Stromal cell of bone marrow (primary cell): ENCODE data around the gene URB1.
A peak's percentile ranks its signal among the peaks of the same experiment; 100 is the strongest.
"Not testable (repeated sequence)": the region's sequence is repeated elsewhere in the genome, so short reads cannot be mapped to it uniquely, and the experiment has no call there.

Source experiments
- DNase-seq: peaks from one replicate; pipeline ENCODE4 v3.0.0-alpha.2; 2012; ENCODE audit warnings: low read depth

Gene URB1

DNA sequence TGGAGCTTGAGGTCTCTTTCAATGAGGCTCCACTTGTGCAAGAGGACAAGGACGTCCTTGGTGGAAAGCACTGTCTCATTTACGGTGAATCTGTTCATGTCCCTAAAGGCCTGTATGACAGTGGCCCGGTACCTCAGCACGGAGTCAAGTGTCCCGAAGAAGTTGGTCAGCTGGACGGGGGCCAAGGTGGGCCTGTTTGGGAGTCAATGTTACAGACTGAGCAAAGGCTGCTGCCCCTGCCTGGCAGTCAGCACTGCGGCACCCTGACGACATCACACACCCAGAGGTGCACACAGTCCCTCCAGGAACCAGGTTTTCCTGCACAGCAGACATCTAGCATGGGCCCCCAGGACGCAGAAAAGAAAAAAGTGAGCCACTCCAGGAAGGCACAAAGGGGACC, 75.1 kb downstream of the URB1 start:
- no peak for DNase-seq

DNA sequence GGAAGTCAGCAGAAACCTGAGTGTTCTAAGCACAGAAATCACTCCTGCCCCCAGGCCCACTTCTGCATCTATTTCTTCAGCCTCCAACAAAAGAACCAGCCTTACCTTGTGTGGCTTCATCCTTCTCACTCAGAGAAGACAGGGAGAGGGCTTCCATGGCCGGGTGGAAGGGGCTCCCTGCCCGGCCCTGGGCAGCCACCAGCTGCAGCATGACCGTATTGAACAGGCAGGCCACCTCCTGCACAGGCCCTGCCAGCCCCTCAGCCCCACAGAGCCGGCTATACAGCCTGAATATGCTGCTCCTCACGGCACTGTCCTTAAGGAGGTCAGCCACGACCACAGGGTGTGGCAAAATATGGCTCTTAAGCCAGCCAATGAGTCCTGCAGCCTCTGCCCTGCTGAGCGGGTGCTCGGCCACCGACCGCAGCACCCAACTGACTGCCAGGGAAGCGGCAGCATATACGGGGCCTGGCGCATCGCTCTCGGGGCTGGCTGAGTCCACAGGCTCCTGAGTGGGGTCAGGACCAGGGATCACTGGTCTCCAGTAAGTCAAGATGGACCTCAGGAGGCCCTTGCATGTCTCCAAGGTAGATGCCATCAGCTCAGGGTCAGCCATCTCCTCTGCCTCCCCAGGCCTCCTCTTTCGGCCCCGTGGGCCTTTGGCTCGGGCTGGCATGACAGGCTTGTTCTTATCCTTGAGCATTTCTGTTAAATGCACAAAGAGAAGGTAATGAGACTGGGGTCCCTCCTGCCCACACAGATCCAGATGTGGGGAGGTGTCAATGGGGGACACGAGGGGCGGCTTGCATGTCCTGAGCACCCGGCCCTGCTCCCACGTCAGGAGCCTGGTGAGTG, 76.2 kb downstream of the URB1 start:
- no peak for DNase-seq

DNA sequence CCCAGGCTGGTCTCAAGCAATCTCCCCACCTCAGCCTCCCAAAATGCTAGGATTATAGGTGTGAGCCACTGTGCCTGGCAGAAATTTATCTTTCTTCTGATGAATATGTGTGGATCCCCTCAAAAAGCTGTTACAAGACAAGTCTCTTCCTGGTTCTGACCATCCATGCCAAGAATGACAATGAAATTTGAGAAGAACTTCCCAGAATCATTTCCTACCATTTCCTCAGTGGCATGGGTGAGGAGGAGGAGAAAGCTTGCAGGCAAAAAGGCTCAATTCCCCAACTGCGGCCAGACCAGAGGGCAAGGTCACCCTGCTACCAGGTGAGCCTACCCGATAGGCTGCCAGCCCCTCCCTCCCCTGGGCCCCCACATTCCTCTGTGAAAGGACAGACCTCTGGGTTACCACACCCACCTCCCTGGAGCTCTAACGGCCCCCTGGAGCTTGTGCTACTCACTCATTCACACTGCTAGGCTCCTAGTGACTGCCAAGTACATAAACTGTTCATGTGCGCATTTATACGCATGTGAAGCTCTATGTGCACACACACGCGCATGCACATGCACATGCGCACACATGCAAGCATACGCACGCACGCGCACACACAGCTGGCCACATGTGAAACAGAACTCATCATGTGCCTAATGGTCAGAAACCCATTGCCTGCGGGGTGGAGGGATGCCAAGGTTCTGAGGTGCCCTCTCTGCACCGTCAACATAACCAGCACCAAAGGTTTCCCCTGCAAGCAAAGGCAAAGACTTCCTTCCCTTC, 77.1 kb downstream of the URB1 start:
- DNase-seq, result no peak

DNA sequence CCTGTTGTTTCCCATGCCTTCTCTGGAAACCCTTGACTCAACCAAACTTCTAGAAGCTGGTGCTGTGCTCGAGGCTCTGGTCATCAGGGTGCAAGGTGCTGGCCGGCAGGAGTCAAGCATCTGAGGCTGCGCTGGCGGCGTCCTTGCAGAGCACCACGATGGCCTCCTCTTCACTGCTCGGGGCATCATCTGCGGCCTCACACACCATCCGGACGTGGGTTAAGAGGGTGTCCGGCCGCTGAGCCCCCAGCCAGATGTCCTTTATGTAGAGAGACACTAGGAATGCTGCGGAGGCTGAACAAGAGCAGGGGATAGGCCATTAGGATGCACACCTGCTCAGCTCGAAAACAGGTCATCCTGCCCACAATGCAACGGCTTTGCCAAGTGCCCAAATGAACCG, 78.0 kb downstream of the URB1 start:
- no peak for DNase-seq

DNA sequence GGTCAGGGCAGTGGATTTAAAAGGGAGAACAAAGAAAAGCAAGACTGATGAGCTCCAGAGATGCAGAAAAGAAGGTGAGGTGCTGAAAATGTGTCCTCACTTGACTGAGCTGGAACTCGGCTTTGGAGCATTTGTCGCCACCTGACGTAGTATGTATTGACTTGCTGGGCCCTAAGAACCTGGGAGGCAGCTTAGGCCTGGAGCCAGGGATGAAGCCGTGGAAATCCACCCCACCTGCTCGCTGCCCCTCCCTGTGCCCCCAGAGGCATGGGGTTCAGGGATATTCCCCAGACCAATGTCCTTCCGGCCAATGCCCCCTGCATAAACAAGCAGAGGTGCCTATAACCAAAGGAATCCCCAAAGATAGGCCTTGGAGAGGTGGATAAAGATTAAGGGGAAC, 79.8 kb downstream of the URB1 start:
- DNase-seq, result no peak

DNA sequence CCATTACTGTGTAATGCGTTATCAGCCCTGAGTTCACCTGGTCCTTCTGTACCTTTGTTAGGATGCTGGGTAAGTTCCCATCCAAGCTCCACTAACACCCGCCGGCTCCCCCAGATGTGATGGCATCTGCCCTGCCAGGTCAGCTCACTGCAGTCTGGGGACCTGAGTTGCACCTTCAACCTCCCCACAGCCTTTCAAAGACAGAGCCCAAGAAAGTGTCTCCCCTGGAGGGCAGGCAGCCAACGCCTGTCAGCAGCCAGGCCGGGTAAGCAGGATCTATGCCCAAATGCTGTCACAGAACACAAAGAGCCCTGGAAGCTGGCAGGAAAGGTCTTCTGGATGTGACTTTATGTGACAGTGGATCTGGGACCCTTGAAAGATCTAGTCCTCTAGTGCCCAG, 80.5 kb downstream of the URB1 start:
- DNase-seq, result no peak

DNA sequence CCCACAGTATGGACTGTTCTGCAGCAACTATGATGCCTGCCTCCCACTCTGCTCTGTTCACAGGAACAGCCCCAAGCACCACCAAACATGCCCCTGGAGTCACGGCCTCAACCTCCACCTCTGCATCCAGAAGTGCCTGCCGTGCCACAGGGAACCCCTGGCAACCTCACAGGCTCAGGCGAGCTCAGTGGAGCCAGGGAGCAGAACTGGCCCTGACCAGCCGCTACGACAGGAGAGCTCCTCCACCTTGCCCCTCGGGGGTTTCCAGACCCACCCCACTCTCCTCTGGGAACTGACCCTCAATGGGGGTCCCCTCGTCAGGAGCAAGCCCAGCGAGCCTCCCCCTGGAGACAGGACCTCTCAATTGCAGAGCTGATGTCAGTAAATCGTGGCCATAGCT, 81.2 kb downstream of the URB1 start:
- no peak for DNase-seq

DNA sequence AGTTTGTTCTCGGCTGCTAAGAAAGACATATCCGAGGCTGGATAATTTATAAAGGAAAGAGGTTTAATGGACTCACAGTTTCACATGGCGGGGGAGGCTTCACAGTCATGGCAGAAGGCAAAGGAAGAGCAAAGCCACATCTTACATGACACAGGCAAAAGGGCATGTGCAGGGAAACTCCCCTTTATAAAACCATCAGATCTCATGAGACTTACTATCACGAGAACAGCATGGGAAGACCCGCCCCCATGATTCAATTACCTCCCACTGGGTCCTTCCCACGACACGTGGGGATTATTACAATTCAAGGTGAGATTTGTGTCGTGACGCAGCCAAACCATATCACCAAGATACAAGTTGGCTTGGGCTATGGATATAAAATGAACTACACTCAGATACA, 81.8 kb downstream of the URB1 start:
- not testable (repeated sequence) for DNase-seq

DNA sequence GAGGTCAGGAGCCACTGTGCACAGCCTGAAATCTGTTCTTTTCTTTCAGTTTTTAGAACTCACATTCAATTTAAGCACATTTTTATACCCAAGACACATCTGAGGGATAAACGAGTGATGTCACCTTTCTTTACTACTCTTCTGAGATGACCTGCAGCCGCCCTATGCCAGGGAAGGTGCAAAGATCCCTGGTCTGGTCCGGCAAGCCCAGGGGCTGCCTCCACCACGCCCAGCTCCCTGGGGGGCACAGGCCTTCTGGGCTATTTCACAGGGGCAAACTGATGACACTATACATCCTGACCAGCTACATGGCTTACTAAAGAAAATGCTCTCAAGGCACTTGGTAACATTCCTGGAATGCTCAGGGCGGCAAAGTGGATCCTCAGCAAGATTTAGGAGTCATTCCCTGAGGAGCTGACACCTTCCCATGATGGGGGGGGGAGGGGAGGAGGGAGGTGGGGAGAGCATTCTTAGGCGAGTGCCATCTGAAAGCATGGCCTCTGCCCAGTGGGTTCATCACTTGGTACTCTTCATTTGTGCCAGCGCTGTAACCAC, 82.8 kb downstream of the URB1 start:
- DNase-seq, result no peak

DNA sequence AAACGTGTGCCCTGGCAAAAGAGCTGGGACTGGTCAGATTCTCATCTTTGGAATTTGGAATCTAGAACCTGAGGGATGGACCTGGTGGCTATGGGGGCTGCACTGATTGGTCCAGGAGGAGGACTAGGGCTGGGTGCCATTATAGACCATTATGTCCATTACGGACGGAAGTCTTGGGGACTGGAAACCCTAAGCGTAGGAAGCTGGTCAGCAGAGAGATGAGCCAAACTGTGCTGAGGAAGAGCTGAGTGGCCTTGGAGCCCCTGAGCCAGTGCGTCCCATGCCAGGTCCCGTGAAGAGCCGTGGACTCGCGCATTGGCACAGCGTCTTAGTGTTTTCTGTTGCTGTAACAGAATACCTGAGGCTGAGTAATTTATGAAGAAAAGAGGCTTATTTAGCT, 84.1 kb downstream of the URB1 start:
- DNase-seq, result no peak

DNA sequence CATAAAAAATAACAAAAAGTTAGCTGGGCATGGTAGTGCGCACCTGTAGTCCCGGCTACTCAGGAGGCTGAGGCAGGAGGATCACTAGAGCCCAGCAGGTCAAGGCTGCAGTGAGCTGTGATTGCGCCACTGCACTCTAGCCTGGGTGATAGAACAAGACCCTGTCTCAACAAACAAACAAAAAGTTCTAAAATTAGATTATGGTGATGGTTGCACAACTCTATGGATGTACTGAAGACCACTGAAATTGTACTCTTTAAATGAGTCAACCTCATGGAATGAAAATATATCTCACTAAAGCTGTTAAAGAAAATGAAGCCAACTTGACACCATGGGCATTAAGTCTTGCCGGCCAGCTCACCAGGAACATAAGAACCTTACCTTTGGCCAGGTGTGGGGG, 85.1 kb downstream of the URB1 start:
- DNase-seq, result no peak

DNA sequence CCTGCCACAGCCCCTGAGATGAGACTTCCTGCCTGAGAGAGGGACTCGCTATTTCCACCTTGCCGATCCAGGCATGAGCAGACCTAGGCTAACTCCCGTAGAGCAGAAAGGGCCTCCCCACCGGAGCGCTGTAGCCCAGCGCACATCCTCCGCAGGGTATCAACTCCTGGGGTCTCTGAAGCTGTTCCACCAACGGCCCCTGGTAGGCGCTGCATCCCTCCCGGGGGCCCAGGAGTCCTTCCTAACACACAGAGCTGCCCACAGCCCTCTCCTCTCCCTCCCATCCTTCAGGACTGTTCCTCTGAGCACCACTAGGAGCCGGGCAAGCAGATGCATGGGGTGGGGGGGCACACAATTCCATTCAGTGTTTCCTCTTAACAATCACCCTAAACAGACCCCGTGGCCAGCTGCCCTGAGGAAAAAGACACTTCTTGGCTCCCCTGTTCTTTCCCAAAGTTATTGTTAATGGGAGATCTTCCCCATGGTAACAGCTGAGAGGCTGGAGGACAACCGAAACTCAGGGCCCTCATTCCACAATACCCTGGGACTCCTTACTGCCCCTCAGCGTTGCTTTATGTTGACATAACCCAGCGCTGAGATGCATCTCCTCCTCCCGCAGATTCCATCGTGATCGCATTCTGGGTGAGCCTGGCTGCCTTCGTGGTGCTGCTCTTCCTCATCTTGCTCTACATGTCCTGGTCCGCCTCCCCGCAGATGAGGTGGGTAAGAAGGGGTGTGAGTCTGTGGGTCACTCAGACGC, 86.6 kb downstream of the URB1 start:
- DNase-seq, result no peak

DNA sequence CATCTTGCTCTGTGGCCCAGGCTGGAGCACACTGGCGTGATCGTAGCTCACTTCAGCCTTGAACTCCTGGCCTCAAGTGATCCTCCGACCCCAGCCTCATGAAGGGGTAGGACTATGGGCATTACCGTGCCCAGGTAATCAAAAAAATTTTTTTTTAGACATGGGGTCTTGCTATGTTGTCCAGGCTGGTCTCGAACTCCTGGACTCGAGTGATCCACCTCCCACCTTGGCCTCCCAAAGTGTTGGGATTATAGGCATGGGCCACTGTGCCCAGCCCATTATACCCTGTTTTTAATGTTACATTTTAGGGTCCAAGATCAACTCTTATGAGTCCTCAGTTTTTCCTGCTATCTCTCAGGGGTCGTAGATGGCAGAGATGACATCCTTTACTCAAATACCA, 87.8 kb downstream of the URB1 start:
- DNase-seq, result no peak

DNA sequence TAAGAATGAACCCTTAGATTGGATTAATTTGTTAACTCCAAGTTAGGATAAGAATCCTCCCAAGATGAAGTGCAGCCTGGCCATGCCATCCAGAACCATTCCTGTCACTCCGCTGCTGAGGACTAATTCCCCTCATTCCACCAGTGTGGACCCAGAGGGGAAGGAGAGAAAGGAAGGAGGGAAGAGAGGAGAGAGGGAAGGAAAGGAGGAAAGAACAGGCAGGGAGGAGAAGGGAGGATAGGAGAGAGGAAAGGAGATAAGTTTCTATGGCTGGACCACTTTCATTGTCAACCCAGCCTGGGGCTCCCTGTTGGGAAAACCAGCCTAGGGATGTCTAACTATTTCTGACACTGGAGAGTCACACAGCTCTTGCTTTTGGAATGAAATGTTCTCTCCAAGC, 89.4 kb downstream of the URB1 start:
- DNase-seq, result no peak

DNA sequence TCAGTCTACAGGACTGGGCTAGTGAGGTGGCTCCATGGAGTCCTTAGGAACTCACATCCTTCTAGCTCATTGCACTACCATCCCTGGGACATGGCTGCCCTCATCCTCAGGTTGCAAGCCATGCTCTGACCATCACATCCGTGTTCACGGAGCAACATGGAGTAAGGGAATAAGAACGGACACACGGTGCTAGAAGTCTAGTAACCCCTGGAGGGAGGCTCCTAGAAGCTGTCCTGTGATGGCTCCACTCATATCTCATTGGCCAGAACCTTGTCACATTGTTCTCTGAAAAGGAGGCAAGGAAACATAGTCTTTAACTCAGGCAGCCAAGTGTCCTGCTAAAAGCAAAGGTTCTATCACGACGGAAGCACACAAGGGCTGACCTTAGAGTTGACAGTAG, 90.3 kb downstream of the URB1 start:
- no peak for DNase-seq

DNA sequence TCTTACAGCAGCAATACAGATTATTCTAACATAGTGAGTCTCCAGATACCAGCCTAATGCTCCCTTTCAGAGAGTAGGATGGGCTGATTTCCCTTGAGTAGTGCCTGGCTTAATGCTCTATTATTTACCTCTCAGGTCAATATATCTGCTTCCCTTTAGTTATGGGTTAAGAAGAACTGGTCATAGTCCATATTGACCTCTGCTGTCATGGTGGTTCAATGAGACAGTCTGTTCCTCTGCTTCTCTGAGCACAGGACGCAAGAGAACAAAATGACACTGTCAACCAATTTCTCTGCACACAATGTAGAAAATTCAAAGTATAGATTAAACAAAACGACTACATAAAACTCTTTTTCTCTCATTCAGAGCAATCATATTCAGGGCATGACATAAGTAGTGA, 91.2 kb downstream of the URB1 start:
- DNase-seq, result no peak

DNA sequence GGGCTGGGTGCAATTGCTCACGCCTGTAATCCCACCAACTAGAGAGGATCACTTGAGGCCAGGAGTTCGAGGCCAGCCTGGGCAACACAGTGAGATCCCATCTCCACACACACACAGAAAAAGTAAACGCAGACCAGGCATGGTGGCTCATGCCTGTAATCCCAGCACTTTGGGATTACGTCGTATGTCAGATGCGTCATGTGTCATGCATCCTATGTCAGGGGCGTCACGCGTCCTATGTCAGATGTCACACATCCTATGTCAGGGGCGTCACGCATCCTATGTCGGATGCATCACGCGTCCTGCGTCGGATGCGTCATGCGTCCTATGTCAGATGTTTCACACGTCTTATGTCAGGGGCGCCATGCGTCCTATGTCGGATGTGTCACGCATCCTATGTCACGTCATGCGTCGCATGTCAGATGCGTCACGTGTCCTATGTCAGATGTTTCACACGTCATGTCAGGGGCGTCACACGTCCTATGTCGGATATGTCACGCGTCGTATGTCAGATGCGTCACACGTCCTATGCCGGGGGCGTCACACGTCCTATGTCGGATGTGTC, 92.6 kb downstream of the URB1 start:
- DNase-seq, result no peak

DNA sequence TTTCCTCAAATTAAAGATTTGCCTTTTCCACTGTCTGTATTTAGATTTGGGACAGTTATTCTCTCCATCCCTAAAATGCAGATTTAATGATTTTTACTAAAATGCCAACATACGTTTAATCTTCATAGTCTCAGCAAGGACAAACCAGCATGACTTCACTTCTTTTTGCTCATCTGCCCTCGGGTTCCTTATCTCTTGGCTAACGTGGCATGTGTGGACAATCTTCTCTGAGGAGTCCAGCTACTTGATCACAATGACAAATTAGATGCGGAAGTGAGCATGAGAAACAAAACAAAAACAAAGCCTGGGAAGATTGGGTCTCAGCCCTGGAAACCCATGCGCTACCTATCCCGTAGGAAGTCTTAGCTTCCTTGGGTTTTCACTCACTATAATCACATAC, 93.1 kb downstream of the URB1 start:
- DNase-seq, result no peak

DNA sequence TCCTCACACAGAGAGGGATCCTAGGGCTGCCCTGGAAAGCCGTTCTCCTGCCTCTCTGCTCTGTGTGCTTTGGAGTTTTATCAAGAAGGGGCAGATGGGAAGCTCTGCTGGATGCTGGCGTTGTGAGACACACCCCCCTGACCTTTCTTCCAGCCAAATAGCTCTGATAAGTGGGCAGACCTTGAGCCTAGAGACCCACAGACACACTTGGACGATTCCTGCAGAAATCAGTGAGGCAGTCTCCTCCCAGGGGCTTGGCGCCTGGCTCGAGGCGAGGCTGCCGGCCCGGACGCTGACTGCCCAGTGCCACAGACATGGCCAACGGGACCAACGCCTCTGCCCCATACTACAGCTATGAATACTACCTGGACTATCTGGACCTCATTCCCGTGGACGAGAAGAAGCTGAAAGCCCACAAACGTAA, 94.1 kb downstream of the URB1 start, which contains the start of gene MRAP:
Gene MRAP (plus strand): TSS at position 198 of the 424 bp plus-strand sequence. CDS start 117 bp downstream, at position 315.
- no peak for DNase-seq

DNA sequence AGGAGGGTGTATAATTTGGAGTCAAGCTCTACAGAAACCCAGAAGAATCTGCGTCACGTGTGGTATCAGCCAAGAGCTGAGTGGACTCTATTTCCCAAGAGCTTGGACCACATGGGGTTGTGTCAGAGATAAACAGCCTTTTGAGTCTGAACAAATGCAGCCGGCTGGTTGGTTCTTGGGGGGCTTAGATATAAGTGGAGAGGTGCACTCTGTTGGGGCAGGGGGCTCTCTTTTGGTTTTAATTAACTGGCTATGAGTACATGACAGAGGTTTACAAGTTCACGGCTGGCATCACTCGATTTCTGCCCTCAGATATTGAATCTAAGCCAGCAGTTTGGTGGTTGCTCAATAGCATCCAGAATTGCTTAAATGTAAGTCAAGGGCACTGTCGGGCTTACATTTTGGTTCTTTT, 94.7 kb downstream of the URB1 start:
- peak; percentile 28 for DNase-seq

DNA sequence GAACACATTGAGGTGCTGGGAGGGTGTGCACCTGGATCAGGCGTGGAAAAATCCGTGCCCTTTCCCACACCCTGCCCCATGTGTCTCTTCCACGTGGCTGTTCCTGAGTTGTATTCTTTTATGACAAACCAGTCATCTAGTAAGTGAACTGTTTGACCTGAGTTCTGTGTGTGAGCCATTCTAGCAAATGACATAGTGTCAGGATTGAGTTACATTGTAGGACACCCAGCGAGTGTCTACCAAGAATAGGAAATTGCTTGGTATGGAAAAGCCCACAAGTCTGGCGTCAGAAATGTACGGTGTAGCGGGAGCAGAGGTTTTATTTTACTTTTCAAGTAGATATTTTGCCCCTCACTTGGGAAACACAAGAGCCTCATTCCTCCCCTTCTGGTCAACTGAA, 95.4 kb downstream of the URB1 start:
- DNase-seq, result no peak

DNA sequence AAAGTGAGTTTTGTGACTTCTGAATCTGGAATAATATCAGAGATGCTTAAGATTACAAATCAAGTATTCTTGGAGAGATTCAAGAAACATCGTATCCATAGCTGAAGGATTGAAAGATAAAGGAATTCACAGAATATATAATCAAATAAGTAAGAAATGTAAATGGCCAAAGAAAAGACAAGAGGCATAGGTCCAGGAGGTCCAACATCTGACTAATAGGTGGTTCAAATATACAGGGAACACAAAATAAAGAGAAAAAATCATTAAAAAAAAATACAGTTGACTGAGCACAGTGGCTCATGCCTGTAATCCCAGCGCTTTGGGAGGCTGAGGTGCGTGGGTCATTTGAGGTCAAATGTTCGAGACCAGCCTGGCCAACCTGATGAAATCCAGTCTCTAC, 107.3 kb downstream of the URB1 start:
- DNase-seq, result no peak
